Raji (cell line): ENCODE measurements around the gene CCNC.

ENCODE experiments used
- POLR2A ChIP-seq: IDR thresholded peaks from 2 replicates; pipeline ENCODE4 v1.6.1; 2011; ENCODE audit warnings: low read depth, low read length, control low read depth; ENCODE audit not compliant: insufficient read depth

The CCNC gene

GRCh38 chr6:99579781-99580180, 11.3 kb upstream of the CCNC start:
- no peak for TF ChIP-seq POLR2A

GRCh38 chr6:99575544-99576227, 7.2 kb upstream of the CCNC start:
- TF ChIP-seq POLR2A: no peak

- no peak for TF ChIP-seq POLR2A
Observed at GRCh38 chr6:99573980-99574617, 5.6 kb upstream of the CCNC start.

- no peak for TF ChIP-seq POLR2A
Observed at GRCh38 chr6:99563056-99563723, 5.3 kb downstream of the CCNC start.

GRCh38 chr6:99560668-99561067, 7.8 kb downstream of the CCNC start:
- TF ChIP-seq POLR2A: no peak

- TF ChIP-seq POLR2A: no peak
Observed at GRCh38 chr6:99559057-99559456, 9.4 kb downstream of the CCNC start.

- no peak for TF ChIP-seq POLR2A
Observed at GRCh38 chr6:99553888-99554287, 14.6 kb downstream of the CCNC start.

- no peak for TF ChIP-seq POLR2A
Observed at GRCh38 chr6:99550046-99550748, 18.3 kb downstream of the CCNC start.

GRCh38 chr6:99548706-99549105, 19.8 kb downstream of the CCNC start:
- no peak for TF ChIP-seq POLR2A

- TF ChIP-seq POLR2A: no peak
Observed at GRCh38 chr6:99547526-99547925, 20.9 kb downstream of the CCNC start.

GRCh38 chr6:99545442-99545841, 23.0 kb downstream of the CCNC start:
- no peak for TF ChIP-seq POLR2A

- no peak for TF ChIP-seq POLR2A
Observed at GRCh38 chr6:99543968-99544367, 24.5 kb downstream of the CCNC start.

GRCh38 chr6:99530627-99531026, 37.8 kb downstream of the CCNC start:
- TF ChIP-seq POLR2A: no peak

GRCh38 chr6:99522531-99522930, 45.9 kb downstream of the CCNC start:
- no peak for TF ChIP-seq POLR2A

GRCh38 chr6:99521633-99522151, 46.8 kb downstream of the CCNC start:
- TF ChIP-seq POLR2A: no peak

GRCh38 chr6:99520855-99521632, 47.4 kb downstream of the CCNC start:
- TF ChIP-seq POLR2A: peak; percentile 97
